NCI-H1436 treated with DMSO at 0.1 percent for 48 hours (cell line): ENCODE data around the gene PGM1.

ENCODE experiments used
- DNase-seq: peaks from one replicate; lab custom pipeline; 2025; lab: John Stamatoyannopoulos, UW

PGM1 gene

DNA sequence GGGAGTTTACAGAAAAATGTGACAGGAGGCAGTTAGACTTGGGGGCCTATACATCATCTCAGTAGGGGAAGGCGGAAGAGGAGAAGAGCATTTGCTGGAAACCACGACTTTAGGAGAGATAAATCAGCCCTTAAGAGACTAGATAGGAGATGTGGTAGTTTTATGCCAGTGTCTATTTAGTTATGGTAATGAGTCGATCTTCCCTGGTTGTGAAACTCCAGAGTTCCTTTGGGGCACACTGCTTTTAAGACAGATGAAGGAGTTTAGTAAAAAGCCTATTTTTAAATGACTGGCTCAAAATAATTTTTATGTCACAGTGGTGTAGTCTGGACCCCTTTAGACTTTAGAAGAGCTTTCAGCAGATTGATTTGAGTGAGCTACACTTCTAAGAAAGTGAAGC lies 7.8 kb downstream of the PGM1 start:
- no peak for DNase-seq

DNA sequence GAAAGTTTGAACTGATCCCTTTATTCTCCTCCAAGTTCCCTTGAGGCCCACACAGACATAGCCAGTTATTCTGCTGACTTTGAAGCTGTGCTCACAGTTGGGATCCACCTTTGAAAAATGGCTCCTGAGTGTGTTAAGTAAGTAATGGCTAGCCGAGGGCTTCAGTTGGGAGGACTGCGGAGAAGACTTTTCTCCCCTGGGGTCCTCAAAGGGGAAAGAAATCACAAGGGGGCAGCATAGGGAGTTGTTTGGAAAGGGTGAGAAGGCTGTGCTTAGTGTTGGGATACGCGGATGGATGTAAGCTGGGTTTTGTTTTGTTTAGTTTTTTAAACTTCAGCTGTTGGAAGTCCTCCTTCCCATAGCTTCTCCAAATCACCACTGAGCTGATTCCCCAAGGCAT lies 8.3 kb downstream of the PGM1 start:
- no peak for DNase-seq

DNA sequence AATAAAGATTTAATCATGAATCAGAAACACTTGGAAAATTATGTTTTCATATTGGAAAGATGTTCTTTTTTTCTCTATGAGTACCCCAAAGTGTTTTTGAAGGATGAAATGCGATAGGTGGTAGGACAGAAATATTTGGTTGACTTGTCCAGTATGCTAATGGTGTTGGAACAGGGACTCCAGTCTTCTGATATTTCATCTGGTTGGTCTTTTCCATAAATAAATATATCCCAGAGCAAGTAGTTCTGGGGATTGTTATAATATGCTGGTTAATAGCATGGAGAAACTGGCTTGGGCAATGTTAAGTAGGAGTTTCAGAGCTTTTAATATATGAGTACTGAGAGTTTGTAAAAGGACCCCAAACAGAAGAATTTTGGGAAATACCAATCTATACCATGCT lies 8.7 kb downstream of the PGM1 start:
- DNase-seq, result no peak

DNA sequence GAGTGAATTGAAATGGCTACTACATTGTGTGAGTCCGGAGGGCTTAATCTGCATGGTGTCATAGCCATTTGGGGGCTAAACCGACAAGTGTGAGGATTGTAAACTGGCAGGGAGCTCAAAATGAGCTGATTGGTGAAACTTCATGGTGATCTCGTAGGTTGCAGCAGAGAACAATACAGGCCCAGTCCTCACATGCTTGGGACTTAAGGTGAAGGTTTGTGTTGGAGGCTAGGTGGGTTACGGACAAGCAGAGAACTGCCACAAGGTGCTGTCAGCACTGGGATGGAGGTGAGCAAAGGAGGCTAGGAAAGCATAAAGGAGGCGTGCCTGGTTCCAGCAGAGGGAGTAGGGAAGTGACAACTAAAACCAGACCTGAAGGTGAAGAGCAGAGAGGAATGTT lies 9.4 kb downstream of the PGM1 start:
- DNase-seq, result no peak

DNA sequence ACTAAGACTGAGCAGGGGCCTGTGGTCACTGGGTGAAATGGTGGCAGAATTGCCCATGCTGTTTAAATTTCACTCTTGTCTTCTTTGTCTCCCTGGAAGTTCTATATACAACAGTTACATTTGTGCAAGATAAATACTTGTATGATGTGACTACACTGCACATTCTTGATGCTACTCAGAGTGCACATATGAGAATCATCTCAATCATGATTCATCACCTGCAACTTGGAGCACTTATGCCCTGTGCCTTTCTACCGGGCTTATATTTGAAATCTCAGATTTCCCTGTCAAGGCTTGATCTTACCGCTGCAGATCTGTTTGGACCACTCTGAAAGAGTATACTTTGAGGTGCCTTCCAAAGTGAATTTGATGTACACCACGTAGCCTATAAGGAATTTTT lies 10.6 kb downstream of the PGM1 start:
- DNase-seq, result no peak

DNA sequence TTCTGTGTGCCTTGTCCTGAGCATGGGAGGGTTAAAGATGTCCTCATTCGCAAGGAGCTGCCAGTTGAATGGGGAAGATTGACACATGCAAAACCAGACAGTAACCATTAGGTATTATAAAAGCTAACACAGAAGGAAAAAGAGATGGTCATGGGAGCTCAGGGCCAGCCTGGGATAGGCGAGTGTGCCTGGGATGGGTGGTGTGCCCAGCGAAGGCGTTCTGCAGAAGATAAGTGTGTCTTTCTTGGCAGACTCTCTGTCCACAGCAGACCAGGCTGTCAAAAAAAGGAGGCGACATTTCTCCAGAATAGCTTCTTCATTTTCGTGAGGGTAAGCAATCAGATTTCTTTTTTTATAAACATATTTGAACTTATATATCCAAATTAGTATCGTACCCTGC lies 14.1 kb downstream of the PGM1 start:
- DNase-seq, result no peak

DNA sequence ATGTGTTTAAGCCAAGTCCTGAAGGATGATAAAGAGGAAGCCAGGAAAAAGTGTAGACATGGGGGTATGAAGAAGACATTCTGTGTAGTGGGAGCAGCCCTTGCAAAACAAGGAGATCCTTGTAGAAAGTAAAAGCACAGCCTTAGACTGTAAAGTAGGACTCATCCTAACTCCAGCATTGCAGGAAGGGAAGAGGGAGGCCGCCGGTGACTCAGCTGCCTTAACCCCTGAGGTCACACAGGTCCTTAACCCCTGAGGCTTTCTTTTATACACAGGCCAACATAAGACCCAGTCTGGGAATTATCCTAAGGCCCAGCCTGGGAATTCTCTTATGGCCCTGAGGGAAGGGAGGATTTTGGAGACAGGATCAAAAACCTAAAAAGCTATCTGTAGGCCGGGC lies 18.0 kb downstream of the PGM1 start:
- no peak for DNase-seq

DNA sequence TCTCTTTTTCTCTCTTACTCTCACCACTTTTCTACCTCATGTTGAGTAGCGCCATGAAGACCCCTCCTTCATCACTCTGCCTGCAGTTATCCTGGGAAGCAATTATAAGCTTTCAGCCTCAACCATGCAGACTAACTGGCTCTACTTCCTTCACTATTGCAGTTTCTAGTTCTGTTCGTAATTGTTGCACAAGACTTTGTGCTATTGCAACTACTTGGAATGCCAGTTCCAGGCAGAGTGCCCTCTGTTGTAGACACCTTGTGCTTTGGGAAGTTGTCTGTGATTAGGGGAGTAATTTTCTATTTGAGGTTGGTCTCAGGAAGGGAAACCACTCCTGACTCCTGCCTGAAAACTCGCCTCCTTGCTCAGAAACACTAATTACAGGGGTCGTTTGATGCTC lies 19.4 kb downstream of the PGM1 start:
- no peak for DNase-seq

DNA sequence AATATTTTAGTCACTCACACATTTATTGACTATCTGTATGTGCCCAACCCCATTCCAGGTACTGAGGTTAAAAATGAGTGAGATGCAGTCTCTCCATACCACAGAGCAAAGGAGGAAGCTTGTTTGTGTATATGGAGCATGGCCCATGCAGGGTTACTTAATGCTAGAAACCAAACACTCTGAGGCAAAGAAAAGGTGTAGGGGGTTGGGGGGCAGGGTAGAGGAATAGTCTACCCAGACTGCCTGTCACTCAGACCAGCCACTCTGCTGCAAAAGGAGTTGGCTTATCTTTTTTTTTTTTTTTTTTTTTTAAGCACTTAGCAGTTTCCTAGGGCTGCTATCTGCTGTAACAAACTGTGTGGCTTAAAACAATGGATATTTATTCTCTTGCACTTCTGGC lies 19.8 kb downstream of the PGM1 start:
- no peak for DNase-seq

DNA sequence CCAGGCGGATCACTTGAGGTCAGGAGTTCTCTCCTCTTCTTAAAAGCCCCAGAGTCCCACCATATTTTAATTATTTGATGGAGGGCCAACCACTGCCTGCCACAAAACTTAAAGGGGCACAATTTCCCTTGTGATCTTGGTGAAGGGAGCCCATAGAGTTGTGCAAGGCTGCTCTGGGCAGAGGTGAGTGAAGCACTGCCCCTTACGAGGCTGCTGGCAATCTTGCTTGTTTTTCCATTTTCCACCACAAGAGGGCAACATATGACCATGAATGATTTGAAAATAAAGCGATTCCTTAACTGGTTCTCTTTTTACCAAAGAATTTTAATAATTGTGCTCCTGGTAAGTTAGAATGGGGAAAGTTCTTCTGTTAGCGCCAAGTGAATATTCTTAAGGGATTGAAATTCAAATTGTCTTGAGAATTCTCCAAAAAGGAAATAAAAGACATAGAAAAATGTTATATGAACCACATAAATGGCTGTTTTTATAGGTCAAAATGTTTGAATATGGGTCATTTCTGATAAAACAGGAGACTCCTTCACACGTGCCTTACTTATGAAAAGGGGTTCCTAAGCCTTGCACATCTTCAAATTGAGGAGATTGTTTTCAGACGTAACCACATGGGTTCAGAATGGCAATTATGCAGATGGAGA lies 22.7 kb downstream of the PGM1 start:
- no peak for DNase-seq

DNA sequence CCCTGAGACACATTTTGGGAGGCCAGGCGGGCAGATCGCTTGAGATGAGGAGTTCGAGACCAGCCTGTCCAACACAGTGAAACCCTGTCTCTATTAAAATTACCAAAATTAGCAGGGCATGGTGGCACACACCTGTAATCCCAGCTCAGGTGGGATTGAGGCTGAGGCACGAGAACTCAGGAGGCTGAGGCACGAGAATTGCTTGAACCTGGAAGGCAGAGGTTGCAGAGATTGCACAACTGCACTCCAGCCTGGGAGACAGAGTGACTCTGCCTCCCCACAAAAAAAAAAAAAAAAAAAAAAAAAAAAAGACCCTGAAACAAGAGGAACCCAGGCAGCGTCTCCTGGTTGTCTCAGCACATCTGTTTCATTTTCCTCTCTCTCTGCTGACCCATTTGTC lies 24.2 kb downstream of the PGM1 start:
- no peak for DNase-seq

DNA sequence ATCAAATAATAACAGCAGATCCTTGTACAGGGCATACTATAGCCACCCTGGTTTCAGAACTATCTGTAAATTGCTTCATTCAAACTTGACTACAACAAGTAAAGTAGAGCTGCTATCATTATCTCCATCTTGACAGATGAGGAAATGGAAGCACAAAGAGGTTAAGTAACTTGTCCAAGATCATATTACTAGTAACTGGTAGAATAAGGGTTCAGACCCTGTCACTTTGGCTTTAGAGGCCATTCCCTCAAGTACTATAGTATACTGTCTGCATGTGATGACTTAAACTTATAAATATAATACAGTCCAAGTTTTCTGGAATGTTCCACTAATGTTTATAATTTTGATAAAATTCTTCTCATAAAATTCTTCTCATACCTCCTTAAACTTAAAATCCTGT lies 24.8 kb downstream of the PGM1 start:
- DNase-seq, result no peak

DNA sequence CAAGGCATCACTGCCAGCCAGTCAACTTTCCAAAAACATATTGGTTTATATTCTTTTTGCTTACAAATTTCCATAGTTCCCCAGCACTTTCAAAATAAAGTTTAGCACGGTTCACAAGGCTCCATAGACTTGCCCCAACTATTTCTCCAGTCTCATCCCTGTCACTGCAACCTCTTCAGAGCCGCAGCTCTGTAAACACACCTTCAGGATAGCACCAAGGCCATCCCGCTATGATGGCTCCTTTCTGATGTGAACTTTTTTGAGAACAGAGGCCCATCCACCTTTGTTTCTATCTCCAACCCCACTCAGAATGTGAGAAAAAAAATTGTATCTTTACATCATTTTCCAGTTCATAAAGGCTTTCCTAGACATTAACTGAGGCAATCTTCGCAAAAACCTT lies 26.3 kb downstream of the PGM1 start:
- no peak for DNase-seq

DNA sequence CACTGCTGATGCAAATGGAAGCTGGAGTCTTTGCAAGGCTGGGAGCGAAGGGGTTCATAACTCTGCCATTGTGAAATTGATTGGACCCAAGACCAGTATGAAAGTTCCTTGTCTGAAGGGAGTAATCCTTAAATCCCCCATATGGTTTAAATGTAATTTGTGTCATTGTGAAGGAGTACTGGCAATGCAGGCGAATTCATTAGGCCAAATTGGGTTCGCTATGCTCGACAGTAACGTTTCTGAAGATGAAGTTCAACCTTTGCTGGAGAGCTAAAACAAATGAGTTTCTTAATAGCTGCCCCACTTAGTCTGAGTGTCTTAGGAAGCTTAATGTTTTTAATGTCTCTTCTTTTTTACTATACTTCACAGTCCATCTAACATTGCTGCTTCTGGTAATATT lies 27.5 kb downstream of the PGM1 start:
- DNase-seq, result no peak

DNA sequence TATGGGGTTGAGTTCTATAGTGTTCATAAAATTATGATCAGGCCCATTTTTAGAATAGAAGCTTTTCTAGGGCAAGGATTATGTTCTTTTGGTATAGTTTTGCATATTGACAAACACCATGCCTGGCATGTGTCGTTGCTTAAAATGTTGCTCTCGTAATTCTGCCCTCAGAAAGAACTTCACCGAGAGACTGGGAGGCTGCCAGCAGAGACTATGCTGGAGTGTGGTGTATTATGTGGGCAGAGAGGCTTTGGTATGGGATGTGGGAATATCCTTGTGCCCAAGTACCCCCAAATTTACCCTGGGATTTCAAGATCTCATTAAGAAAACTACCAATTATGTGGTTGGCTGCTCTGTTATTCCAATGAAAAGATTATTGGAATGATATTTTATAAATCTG lies 27.9 kb downstream of the PGM1 start:
- no peak for DNase-seq

DNA sequence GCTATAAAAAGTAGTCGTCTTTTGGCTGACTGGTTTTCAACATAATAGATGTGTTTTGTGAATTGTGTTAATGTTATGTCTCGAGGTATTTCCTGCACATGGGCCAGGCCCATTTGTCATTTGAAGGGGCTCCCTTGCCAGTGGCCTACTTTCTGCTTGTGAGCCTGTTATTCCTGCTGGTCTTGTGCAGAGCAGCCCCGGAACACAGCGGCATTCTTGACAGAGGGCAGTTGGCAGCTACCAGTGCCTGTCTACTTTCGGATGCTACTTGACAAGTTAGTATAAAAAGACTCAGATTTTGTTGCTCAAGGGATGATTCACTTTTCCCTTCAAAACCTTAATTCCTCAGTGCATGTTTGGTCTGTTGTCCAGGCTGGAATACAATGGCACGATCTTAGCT lies 28.5 kb downstream of the PGM1 start:
- DNase-seq, result no peak

DNA sequence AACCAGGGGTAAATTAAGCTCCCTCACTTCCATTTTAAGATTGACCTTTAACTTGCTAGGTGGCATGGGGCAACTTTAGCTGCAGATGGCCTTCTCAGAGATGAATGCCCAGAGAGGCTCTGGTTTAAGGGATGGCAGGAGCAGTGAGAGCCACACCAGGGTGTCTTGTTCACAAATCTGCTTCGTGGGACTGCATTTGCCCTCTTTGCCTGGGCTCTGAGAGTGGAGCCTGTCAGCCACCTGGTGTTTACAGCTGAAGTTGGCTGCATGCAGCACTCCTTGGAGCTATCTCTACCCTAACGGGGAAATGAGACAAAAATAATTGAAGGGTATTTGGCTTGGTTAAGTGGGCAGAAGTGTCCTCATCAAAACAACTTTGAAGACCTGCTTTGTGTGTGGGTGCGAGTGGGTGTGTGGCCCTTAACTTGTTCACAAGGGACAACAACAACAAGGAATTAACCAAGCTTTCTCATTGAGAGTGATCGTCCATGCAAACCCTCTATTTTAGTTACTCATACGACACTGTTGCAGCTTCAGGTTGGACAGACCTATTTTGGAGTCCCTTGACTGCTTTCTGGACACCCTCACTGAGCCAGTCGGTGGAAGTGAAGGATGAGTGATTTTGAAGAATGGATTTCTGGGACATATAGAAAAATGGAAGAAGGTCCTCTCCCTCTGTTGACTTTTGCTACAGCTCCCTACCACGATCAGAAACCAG lies 29.8 kb downstream of the PGM1 start:
- no peak for DNase-seq

DNA sequence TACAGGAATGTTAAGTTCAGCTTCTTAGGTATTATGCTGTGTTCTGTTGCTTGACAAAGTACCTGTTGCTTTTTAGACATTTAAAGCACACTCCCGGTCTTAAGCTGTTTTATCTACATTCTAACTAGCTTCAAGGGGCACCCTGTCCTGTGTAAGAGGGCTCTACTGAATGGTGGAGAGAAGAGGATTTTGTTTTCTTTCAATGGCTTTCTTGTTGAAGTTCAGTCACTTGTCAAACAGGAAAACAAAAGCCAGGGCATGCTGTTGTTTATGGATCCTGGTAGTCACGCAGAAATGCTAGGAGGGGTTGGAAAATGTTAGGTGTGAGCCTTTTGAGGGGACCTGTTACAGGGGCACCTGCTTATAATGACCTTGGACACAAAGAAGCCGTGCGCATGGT lies 30.7 kb downstream of the PGM1 start:
- DNase-seq, result no peak

DNA sequence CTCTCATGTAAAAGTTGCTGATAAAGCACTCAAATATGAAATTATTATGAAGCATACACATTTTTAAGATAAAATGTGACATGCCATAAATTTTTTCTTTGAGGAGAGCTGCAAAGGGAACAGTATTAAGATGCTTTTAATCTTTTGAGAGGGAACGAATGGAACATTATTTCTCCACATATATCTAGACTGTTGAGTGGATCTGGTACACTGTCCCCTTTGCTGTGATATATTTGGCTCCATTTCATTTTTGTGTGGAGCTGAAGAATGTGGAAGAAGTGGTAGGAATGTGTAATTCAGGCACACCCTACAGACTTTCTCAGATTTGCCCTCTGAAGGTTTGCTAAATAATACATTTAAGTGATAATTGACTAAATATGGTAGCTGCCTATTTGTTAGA lies 31.7 kb downstream of the PGM1 start:
- no peak for DNase-seq

DNA sequence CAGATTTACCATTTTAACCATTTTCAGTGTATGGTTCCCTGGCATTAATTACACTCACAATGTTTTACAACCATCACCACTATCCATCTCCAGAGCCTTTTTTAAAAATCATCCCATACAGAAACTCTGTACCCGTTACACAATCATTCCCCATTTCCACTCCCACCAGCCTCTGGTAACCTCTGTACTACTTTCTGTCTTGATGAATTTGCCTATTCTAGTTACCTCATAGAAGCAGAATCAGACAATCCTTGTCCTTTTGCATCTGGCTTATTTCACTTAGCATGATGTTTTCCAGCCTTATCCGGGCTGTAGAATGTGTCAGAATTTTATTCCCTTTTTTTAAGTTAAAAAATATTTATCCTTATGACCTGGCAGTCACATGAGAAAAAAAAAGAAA lies 33.0 kb downstream of the PGM1 start:
- DNase-seq, result no peak

DNA sequence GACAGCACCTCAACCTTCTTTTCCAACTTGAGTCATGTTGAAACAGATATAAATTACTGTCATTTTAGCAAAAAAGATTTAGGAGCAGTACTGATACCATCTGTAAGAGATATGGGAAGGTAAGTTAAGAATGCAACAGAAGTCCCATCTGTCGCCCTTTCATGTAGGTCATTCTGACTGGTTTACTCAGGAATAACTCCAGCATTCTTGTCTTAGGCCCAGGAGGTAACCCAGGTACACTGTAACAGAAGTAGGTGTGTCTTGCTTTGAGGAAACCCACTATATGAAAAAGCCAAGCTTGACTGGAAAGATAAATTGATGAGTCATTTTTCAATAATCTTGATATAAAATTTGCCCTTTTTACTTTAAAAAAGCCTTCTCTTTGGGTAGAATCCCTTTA lies 35.4 kb downstream of the PGM1 start:
- DNase-seq, result no peak

DNA sequence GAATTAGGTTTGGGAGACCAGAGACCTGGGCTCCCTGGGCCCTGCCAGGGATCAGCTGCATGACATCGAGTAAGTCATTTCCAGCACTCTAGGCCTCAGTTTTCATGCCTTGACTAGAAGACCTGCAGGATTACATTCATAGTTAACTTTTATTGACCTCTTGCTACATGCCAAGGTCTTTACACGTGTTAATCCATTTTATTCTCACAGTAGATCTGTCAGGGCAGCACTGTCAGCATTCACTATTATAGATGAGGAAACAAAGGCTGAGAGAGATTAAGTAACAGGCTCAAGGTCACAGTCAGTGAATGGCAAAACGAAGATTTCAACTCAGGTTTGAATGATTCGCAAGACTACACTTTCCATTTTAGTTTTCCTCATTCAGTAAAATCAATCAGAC lies 37.0 kb downstream of the PGM1 start:
- no peak for DNase-seq

DNA sequence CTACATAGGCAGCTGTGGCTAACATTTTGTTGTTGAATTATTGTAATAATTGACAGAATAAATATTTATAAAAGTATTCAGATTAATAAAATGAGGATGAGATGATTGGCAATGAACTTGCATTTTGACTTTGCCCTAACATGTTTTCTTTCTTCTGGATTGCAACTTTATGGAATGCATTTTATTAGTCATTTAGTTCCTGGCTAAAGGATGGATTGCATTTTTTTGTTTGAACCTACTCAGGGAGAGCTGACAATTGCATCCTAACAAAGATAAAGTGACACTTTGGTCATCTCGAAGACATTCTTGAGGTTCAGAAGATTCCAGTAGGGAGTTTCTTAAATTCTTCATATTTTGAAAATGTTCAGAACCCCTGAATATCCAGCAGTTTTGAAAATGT lies 37.5 kb downstream of the PGM1 start:
- no peak for DNase-seq

DNA sequence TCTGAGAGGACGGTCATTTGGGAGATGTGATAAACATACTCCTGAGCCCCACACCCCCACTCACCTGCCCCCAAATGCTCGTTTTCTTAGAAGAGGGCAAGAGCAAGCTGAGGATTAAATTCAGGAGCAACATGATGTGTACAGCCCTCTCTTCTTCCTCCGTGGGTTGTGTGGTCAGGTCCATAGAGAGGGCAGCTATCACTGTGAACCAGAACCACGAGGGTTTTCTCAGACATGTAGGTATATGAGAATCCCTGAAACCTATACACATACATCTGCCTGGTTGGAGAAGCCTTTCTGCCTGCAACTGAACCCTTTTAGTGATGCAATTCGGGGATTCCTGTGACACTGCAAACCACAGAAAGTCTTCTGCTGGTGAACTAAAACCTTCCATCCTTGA lies 38.9 kb downstream of the PGM1 start:
- DNase-seq, result no peak
